Stimulated activated CD4-positive, alpha-beta T cell treated with anti-CD3 and anti-CD28 coated beads, Interleukin-1b, Interleukin-23, amount 100 ng/mL, for 4 hours (primary cell): Measurements from ENCODE around the gene VANGL1.

Experiments
- DNase-seq, 2 donors: peaks; one replicate each; pipeline ENCODE4 v3.0.0-alpha.2; 2020; ENCODE audit warnings: low read depth in 2 of 2

Gene VANGL1

GRCh38 chr1:115705085-115705951 lies 63.5 kb downstream of the VANGL1 start:
- no peak for DNase-seq

DNA sequence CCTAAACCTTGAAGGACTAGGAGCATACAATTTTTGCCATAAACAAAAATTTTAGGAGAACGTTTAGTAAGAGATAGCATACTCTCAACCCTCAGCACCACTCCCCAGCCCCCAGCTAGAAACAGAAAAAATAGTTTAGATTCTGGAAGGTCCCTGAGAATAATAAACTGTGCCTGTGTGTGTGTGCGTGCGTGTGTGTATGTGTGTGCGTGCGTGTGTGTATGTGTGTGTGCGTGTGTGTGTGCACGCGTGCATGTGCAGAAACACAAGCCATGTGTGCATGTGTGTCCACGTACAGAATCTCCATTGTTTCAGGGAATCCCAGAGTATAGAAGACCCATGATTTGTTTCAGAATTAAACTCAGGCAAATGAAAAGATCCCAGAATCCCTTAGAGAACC lies 64.2 kb downstream of the VANGL1 start:
- DNase-seq: no peak

- DNase-seq: no peak
These were observed 65.0 kb downstream of the VANGL1 start for GRCh38 chr1:115706587-115707425.

- no peak for DNase-seq
These were observed 69.3 kb downstream of the VANGL1 start for GRCh38 chr1:115710859-115711624.

GRCh38 chr1:115712911-115713609 lies 71.3 kb downstream of the VANGL1 start:
- no peak for DNase-seq

GRCh38 chr1:115713906-115714305 lies 72.1 kb downstream of the VANGL1 start:
- no peak for DNase-seq

- DNase-seq: no peak
These were observed 72.9 kb downstream of the VANGL1 start for GRCh38 chr1:115714572-115715141.

DNA sequence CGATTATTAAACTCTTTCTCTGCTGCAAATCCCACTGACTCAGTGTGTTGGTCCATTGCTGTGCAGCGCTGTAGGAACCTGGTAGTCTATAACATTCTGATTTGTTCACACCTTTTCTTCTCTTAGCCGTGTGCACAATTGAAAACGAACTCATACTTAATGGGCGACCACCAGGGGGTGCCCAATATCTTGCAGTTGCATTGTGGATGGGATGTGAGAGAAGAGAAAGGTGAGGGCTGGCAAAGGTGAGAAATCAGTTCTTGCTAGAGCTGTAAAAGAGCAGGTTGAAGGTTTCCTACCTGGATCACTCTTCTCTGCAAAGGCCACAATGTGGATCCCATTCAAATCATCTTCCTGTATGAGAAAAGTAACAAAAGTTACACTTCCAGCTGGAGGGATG lies 75.8 kb downstream of the VANGL1 start:
- DNase-seq: peak in 1 of 2 donors; percentile 14

DNA sequence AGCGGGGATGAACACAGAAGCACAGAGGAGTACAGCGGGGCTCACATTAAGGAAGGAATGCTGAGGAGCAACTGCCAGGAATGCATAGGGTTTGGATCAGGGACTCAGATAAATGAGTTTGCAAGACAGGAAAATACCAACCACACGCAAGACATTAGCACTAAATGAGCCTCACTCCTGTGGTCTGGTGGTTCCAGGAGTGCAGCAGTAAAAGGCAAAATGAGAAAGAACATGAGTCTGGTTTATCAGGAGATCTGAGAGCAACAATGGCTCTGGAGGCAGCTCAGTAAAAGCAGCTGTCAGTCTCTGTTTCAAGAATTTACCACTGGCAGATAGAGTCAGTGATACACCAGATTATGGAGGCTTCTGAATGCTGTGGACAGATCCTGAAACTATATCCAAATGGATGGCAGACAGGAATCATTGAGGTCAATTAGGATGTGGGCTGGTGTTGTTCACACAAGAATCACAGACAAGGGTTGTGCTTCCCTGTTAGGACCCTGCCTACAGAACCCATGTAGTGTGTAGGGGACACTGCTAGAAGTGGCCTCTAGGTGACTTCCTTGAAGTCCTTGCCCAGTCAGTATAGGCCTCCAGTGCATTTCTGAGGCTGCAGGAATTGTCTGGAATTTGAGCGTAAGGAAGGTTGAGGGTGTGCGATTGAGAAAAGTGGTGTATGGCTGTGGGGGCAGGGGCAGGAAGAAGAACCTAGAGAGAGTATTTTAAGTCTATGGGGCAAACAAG lies 76.4 kb downstream of the VANGL1 start:
- DNase-seq: no peak

DNA sequence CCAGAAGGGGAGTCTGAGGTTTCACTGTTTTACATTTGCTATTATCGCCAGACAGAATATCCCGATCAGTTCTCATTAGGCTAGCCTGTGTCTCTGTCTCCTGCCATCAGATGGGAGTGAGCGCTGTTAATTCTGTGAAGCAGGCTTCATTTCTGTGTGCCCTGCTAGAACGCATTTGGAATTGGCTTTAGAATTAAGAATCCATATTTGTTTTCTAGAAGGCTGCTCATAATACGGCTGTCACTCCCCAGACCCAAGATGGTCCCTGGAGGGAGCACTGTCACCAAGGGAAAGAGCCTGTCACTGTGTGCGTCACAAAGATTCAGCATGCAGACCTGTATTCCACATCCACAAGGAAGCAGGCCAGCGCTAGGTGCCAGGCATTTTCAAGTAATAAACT lies 77.5 kb downstream of the VANGL1 start:
- DNase-seq: no peak

DNA sequence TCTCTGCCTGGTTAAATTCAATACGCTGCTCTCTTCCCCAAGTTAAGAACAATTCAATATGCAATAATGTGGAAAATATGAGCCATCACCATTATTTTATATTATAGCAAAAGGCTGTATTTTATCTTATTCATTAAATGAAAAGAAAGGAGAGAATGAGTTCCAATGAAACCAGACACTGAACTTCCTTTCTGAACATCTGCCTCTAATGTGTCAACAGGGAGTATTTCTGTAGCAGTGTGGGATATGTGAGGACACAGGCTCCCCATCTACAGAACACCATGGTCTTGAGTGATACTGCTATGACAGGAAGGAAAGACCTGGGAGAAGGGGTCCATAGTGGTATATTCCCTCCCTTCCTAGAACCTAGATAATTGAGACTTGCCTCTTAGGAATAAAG lies 80.5 kb downstream of the VANGL1 start:
- no peak for DNase-seq

GRCh38 chr1:115723756-115724155 lies 82.0 kb downstream of the VANGL1 start:
- DNase-seq: no peak

DNA sequence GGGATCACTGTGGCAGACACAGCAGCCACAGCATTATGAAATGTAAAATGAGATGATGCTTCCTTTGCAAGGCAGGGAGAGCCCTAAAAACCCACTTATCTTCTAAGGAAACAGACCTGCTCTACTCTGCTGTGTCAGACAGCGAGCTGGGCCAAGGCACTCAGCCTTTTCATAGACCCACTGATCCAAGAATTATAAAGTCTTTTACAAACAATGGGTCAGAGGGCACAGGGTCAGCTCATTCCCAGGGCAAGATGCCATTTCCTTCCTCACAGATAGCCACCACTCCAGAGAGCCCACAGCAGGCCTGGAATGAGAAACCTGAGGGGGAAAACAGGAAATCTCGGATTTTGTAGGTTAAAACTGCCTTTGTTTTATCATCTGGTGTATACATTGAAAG lies 83.8 kb downstream of the VANGL1 start:
- no peak for DNase-seq

DNA sequence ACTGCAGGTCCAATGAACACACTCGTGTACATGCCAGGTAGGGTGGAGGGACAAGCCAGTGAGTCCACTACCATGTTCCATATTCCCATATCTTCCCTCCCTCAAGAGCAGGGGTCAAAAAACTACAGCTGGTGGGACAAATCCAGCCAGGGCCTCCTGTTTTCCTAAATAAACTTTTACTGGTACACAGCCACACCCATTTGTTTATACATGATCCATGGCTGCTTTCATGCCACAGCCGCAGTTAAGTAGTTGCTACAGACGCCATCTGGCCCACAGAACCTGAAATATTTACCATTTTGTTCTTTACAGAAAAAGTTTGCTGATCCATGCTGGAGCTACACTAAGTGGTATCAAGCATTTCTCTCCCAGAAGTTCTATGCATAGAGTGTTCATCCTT lies 84.4 kb downstream of the VANGL1 start:
- DNase-seq: no peak

DNA sequence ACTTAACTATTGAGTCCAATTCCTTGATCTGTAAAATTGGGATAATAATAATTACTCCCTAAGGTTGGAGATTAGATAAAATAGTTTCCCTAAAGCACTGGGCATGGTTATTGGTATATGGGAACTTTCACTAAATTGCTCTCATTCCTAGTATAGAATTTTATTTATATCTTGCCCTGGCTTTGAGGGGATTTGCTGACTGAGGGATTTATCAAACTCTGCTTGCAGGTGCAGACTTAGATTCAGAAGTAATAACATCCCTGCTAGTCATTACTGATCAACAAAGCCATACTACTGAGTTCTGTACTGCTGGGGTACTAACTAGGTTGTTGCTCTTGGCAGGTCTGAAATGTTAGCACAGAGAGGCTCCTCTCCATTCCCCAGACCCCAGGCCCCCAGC lies 84.8 kb downstream of the VANGL1 start:
- DNase-seq: no peak

GRCh38 chr1:115727706-115728249 lies 86.0 kb downstream of the VANGL1 start:
- no peak for DNase-seq

DNA sequence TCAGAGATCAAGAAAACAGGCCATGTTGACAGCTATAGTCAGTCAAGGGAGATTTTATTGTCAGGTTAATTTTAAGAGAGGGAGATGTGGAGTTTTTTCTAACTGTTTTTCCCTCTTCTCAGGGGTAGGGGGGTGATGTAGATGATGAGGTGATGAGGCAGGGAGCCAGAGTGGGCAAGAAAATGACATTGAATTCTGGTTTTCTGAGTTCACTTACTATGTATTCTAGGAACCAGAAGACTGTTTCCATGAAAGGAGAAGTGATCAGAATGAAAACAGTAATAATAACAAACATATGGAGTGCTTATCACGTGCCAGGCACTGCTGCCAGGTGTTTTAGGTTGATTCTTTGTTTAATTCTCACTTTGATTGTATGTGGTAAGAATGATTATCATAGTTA lies 86.6 kb downstream of the VANGL1 start:
- no peak for DNase-seq

- DNase-seq: no peak
These were observed 88.0 kb downstream of the VANGL1 start for GRCh38 chr1:115729756-115730155.

- DNase-seq: no peak
These were observed 90.5 kb downstream of the VANGL1 start for GRCh38 chr1:115732316-115732715.

DNA sequence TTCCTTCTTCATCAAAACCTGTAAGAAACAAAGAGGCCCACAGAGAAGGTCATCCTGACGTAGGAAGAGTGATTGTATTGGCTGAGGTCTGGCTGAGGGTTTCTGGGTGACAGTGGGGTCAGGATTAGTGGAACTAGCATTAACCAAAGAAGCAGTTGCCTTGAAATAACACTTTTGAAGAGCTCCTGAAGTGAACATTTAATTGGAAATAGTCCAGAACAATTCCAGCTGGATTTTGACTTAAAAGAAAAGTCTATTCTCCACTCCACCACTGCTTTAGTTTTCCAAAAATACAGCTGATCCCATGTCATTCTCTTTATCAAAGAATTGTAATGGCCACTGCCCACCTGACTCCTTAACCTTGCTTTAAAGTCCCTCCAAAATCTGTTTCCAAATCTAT lies 99.0 kb downstream of the VANGL1 start:
- no peak for DNase-seq
